CD4-positive, alpha-beta T cell treated with Interleukin-2 at 100 ng/mL for 4 hours (primary cell): ENCODE results near the gene KMT5B.

Source experiments
- DNase-seq: peaks from one replicate; pipeline ENCODE4 v3.0.0-alpha.2; 2020; ENCODE audit warnings: low spot score

KMT5B gene

DNA sequence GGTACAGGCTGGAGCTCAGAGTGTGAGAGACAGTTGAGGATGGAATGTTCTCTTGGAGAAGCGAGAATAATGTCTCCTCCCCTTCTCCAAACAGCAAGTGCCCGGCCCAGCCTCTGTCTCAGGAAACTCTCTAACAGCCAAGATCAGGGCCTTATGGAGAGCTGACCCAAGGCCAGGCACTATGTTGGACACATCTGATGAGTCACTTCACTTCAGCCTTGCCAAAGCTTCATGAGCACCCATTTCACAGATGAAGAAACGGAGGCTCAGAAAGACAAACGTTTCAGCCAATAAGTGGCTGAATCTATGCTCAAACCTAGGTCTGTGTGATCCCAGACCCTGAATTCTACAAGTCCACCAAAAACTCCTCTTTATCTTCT, 69.8 kb downstream of the KMT5B start:
- DNase-seq = no peak

DNA sequence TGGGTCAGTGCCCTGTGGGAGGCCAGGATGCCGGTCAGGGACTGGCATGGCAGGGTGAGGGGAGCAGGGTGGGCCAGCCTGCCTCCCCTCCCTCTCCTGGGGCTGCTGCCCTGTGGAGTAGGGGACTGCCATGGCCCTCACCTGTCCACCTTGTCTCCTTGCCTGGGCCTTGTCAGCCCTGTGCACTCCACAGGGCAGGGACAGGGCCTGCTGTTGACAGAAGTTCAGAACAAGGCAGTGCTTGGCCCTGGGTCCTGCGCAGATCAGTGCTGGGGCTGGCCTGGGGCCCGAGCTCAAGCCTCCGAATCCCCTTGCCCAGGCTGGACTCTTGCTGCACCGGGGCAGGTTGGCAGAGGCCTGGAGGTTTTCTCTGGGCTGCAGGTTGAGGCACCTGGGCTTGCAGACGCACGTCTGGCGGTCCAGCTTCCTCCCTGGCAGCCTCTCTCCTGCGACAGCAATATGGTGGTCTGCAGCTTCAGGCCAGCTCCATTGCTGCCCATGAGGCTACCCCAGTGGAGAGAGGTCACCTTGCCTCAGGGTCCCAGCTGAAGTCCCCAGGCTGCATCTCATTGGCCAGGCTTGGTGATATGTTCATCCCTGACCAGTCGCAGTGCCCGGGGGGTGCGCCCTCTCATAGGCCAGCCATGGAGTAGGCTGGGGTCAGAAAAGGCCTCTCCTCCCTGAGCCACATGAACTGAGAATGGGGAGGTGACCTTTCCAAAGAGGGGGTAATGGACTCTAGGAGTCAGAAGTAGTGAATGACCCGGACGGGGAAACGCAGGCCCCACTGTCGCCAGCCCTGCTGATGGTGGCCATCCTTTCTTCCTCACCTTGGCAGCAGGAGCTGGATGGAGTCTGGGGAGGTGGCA, 70.4 kb downstream of the KMT5B start:
- no peak for DNase-seq

- peak; percentile 7 for DNase-seq
Measured at GRCh38 chr11:68142028-68142412, 71.1 kb downstream of the KMT5B start.

- no peak for DNase-seq
Measured at GRCh38 chr11:68141246-68142027, 71.7 kb downstream of the KMT5B start.

GRCh38 chr11:68140496-68141245, 72.4 kb downstream of the KMT5B start:
- no peak for DNase-seq

- DNase-seq = no peak
Measured at GRCh38 chr11:68138237-68138636, 74.9 kb downstream of the KMT5B start.

GRCh38 chr11:68137833-68138232, 75.3 kb downstream of the KMT5B start:
- no peak for DNase-seq

DNA sequence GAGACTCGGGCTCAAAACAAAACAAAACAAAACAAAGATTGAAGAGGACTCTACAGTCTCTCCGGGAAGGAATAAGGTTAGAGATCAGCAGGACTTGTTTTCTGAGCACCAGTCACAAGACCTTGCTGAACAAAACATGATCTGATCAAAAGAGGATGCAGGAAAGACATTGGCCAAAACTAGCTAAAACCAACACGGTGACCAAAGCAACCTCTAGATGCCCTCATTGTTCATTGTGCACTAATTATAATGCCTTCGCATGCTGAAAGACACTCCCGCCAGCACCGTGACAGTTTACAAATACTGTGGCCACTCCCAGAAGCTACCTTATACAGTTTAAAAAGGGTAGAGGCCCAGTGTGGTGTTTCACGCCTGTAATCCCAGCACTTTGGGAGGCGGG, 76.2 kb downstream of the KMT5B start:
- no peak for DNase-seq

DNA sequence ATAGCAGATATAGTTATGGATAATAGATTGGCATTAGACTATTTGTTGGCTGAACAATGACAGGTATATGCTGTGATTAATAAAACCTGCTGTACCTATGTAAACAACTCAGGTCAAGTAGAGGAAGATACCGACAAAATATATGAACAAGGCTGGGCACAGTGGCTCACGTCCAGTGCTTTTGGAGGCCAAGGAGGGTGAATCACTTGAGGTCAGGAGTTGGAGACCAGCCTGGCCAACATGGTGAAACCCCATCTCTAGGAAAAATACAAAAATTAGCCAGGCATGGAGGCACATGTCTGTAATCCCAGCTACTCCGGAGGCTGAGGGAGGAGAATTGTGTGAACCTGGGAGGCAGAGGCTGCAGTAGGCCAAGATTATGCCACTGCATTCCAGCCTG, 77.9 kb downstream of the KMT5B start:
- no peak for DNase-seq

GRCh38 chr11:68133761-68134160, 79.3 kb downstream of the KMT5B start:
- DNase-seq = no peak

DNA sequence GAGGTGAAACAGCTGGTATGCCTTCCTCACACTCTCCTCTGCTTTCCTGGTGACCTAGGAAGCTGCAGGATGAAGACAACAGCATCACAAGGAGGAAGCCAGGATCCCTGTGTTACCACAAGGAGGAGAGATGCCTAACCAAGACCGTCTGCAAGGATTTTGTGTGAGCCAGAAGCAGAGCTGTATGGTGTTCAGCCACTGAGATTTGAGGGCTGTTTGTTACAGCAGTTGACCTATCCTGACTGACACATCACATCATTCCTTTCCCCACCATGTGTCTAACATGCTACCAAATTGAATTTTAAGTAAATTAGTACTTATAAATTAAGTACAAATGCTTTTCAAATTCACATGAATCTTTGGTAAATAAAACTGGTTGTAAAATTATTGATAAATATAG, 83.0 kb downstream of the KMT5B start:
- no peak for DNase-seq

GRCh38 chr11:68128682-68129327, 84.3 kb downstream of the KMT5B start:
- DNase-seq = no peak

- DNase-seq = no peak
Measured at GRCh38 chr11:68127714-68128681, 85.1 kb downstream of the KMT5B start.

DNA sequence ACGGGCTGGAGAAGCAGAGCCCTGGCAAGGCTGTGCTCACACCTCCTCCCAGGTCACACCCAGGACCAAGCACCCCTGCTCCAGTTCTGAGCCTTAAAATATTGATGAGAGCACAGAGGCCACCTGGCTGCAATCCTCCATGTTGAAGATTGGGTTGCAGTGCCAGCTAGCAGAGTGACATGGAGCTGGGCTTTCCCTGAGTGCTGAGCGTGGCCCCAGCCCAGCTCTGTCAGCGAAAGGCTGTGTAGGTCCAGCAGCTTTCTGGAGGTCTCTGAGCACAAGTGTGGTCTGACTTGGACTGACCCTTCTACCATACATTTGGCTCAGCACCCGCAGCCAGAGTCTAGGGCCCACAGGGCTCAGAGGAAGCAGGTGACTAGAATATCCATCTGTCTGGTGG, 87.9 kb downstream of the KMT5B start:
- DNase-seq = no peak

GRCh38 chr11:68122936-68123539, 90.1 kb downstream of the KMT5B start:
- no peak for DNase-seq

DNA sequence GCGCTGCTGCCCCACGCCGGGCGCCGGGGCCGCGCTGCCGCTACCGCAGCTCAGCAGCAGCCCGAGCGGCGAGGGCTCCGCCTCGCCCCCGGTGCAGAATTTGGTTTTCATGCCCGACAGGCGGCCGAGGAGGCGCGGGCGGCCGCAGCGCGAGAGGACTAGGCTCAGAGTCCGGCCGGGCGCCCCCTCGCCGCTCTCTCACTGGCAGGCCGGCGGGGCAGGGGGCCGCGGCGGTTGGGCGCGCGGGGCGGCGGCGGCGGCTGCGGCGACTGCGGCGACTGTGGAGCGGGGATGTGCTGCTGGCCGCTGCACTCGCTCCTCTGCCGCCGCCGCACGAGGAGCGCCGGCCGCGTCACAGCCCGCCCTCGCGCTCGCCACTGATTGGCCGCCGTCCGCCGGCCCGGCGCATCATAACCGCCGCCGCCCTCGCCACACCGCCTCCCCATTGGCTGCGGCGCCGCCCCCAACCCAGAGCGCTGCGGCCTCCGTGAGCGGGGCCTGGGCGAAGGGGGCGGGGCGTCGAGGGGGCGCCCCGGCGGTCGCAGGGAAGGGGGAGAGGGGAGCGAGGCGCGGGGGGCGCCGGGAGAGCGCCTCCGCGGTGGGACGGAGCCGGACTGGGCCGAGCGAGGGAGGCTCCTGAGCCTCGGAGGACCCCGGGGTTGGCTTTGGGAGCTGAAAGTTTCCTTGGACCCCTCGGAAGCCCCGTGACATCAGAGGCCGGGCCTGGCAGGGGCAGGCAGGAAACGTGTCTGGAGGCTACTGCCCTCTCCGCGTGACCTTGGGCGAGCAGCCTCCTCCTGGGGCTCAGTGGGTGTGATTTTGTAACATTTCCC, 91.8 kb downstream of the KMT5B start, which contains the start of gene CHKA:
Gene CHKA, minus strand, starts transcription at position 322 of the 833 bp plus-strand sequence. Its CDS starts 211 bp downstream, at position 111.
- DNase-seq = peak; percentile 79

DNA sequence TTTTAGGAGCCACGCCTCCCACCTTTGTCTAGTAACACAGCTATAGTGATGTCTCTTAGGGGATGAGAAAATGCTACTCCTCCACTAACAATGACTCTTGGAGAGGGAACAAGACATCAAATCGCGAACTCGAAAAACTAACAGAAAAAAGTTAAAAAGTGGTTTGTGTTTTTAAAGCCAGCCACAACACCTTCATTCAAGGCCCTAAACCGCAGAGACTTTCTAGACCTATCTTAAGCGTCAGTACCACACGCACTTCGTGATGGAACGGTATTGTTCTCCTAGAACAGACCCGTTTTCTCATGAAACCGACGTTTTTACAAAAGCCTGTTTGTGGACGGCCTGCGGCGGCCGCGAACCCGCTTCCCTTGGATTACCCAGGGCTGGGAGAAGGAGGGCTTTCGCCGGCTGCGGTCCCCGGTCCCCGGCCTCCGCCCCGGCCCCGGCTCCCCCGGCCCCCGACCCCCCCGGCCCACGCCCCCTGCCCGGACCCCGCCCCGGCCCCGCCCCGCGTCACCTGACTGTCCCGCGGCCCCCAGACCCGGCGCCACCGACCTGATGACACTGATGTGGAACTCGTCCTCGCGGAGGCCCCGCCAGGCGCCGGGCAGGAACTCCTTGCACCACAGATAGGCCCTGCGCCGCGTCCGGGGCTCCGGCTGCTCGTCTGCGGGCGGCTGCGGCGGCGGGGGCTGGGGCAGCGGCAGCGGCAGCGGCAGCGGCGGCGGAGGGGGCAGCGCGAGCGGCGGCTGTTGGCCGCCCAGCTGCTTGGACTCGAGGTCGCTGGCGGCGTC, 92.6 kb downstream of the KMT5B start:
- DNase-seq = peak; percentile 21

- no peak for DNase-seq
Measured at GRCh38 chr11:68118706-68119448, 94.2 kb downstream of the KMT5B start.
